ENCODE data around the gene CACNA1H.

CACNA1H gene

DNA sequence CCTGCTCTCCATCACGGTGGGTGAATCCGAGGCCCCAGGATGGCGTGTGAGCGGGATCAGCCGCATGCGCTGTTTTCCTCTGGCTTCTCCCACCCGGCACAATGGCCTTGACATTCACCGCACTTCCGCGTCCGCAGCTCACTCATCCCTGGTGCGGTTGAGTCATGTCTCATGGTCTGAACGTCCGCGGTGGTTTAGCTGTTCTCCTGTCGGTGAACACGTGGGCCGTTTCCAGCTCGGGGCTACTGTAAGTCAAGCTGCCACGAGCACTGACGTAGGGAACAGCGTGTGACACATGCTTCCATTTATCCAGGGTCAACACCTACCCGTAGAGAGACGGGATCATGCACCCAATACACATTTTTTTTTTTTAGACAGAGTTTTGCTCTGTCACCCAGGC is 15.3 kb upstream of the CACNA1H start:
- no peaks in the 10 kb centered on the region for H3K4me1 ChIP-seq (ENCODE audit: low read length)
- H3K27me3 ChIP-seq (ENCODE audit: low read depth, low read length) = no peaks in the 10 kb centered on the region
- H4K20me1 ChIP-seq (ENCODE audit: insufficient read depth, low read length) = no peaks in the 10 kb centered on the region
- H3K9ac ChIP-seq (ENCODE audit: low read length) = no peak overlapping the region
- no peak overlapping the region for H3K27ac ChIP-seq (ENCODE audit: low read length)
- H3K36me3 ChIP-seq (replicated peaks; ENCODE audit: low read depth, low read length) = no peaks in the 10 kb centered on the region
- TF ChIP-seq EZH2phosphoT487 (IDR thresholded peaks at IDR 0.05; ENCODE audit: low read depth) = no peak
- TF ChIP-seq, protein P1, sequence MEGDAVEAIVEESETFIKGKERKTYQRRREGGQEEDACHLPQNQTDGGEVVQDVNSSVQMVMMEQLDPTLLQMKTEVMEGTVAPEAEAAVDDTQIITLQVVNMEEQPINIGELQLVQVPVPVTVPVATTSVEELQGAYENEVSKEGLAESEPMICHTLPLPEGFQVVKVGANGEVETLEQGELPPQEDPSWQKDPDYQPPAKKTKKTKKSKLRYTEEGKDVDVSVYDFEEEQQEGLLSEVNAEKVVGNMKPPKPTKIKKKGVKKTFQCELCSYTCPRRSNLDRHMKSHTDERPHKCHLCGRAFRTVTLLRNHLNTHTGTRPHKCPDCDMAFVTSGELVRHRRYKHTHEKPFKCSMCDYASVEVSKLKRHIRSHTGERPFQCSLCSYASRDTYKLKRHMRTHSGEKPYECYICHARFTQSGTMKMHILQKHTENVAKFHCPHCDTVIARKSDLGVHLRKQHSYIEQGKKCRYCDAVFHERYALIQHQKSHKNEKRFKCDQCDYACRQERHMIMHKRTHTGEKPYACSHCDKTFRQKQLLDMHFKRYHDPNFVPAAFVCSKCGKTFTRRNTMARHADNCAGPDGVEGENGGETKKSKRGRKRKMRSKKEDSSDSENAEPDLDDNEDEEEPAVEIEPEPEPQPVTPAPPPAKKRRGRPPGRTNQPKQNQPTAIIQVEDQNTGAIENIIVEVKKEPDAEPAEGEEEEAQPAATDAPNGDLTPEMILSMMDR (IDR thresholded peaks at IDR 0.05; ENCODE audit: low read depth, low read length) = no peak
- no peak overlapping the region for H3K4me3 ChIP-seq (ENCODE audit: low read length)
- H3K79me2 ChIP-seq (ENCODE audit: low read length) = no peaks in the 10 kb centered on the region
- no peak overlapping the region for H2AFZ ChIP-seq (ENCODE audit: low read depth, low read length)
- no peak overlapping the region for H3K4me2 ChIP-seq (ENCODE audit: low read length)
- H3K9me3 ChIP-seq (ENCODE audit: insufficient read depth, low read length) = no peaks in the 10 kb centered on the region

DNA sequence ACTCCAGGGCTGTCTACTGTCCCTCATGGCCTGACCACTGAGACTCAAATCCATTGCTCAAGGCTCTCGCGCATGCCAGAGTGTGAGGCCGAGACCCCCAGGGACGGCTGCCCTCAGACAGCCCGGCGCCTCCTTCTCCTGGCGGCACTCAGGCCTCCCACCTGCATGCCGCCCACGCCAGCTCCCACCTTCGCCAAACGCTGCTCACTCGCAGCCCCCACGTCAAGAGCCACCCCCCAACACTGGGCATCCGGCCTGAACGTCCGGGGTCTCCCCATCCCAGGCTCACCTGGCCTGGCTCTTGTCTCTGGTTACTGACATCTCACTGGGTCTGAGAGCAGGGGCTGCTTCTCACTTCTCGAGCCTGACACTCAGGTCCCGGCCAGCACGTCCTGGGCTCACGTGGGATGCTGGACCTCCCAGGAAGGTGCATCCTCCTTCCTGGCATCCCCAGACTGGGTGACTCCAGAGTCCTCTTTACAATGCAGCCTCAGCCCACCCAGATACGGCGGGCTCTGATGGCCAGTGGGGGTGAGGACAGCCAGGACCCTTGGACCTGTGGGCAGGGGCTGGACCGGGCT is 12.2 kb upstream of the CACNA1H start:
- Histone ChIP-seq H3K27me3 (ENCODE audit: low read depth, low read length) (no peaks in the 10 kb centered on the region), H3K4me3 (ENCODE audit: low read length) (no peak overlapping the region), H3K9ac (ENCODE audit: low read length) (no peak overlapping the region), H3K4me2 (ENCODE audit: low read length) (no peak overlapping the region), H3K36me3 (replicated peaks; ENCODE audit: low read depth, low read length) (no peaks in the 10 kb centered on the region), H3K27ac (ENCODE audit: low read length) (no peak overlapping the region), H3K4me1 (ENCODE audit: low read length) (no peaks in the 10 kb centered on the region), H4K20me1 (ENCODE audit: insufficient read depth, low read length) (no peaks in the 10 kb centered on the region), H3K79me2 (ENCODE audit: low read length) (no peaks in the 10 kb centered on the region), H3K9me3 (ENCODE audit: insufficient read depth, low read length) (no peaks in the 10 kb centered on the region), H2AFZ (ENCODE audit: low read depth, low read length) (no peak overlapping the region)
- TF ChIP-seq EZH2phosphoT487 (IDR thresholded peaks at IDR 0.05; ENCODE audit: low read depth) = no peak
- TF ChIP-seq, protein P1 (IDR thresholded peaks at IDR 0.05; ENCODE audit: low read depth, low read length) = no peak

DNA sequence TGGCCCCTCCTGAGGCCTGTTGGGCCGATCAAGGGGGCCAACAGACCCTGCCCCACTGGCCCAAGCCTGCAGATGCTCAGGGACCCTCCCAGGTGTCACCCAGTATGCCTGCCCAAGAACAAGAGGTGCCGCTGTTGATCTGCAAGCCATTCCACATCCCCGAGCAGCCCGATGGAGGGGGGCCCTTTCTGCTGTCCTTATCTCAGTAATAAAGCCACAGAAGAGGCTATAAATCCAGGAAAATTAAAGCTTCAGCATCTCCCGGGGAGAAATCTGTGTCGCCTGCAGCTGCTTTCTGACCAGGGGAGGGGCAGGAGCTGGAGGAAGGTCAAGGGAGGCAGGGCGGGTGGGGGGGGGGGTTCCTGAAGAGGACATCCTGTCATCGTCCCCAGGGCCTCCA is 11.7 kb upstream of the CACNA1H start:
- Histone ChIP-seq H4K20me1 (ENCODE audit: insufficient read depth, low read length) (no peaks in the 10 kb centered on the region), H3K79me2 (ENCODE audit: low read length) (no peaks in the 10 kb centered on the region), H3K4me3 (ENCODE audit: low read length) (no peak overlapping the region), H3K27ac (ENCODE audit: low read length) (no peak overlapping the region), H2AFZ (ENCODE audit: low read depth, low read length) (no peak overlapping the region), H3K27me3 (ENCODE audit: low read depth, low read length) (no peaks in the 10 kb centered on the region), H3K9ac (ENCODE audit: low read length) (no peak overlapping the region), H3K36me3 (replicated peaks; ENCODE audit: low read depth, low read length) (no peaks in the 10 kb centered on the region), H3K4me1 (ENCODE audit: low read length) (no peaks in the 10 kb centered on the region), H3K4me2 (ENCODE audit: low read length) (no peak overlapping the region), H3K9me3 (ENCODE audit: insufficient read depth, low read length) (no peaks in the 10 kb centered on the region)
- TF ChIP-seq, protein P1 (IDR thresholded peaks at IDR 0.05; ENCODE audit: low read depth, low read length) = no peak
- no peak for TF ChIP-seq EZH2phosphoT487 (IDR thresholded peaks at IDR 0.05; ENCODE audit: low read depth)

DNA sequence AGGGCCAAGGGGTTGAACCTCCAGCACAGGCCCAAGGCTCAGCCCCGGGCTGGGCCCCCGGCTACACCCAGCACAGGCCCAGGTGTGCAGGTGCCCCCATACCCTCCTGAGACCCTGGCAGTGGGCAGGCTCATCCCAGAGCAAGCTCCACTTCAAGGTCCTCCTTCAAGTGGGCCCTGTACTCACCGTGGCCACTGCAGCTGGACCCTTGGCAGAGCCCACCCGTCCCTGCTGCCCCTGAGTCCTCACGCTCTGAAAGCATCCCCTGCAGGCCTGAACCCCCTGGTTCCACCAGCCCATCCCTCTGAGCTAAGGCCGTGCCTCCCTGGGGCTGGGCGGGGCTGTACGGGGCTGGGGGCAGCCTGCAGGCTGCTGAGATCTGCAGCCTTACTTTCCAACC is 11.2 kb upstream of the CACNA1H start:
- no peaks in the 10 kb centered on the region for H3K79me2 ChIP-seq (ENCODE audit: low read length)
- TF ChIP-seq, protein P1 (IDR thresholded peaks at IDR 0.05; ENCODE audit: low read depth, low read length) = no peak
- TF ChIP-seq EZH2phosphoT487 (IDR thresholded peaks at IDR 0.05; ENCODE audit: low read depth) = no peak
- no peaks in the 10 kb centered on the region for H4K20me1 ChIP-seq (ENCODE audit: insufficient read depth, low read length)
- no peaks in the 10 kb centered on the region for H3K36me3 ChIP-seq (replicated peaks; ENCODE audit: low read depth, low read length)
- H3K4me3 ChIP-seq (ENCODE audit: low read length) = no peak overlapping the region
- H2AFZ ChIP-seq (ENCODE audit: low read depth, low read length) = no peak overlapping the region
- no peak overlapping the region for H3K9ac ChIP-seq (ENCODE audit: low read length)
- no peaks in the 10 kb centered on the region for H3K27me3 ChIP-seq (ENCODE audit: low read depth, low read length)
- H3K27ac ChIP-seq (ENCODE audit: low read length) = no peak overlapping the region
- no peaks in the 10 kb centered on the region for H3K4me1 ChIP-seq (ENCODE audit: low read length)
- H3K4me2 ChIP-seq (ENCODE audit: low read length) = no peak overlapping the region
- H3K9me3 ChIP-seq (ENCODE audit: insufficient read depth, low read length) = no peaks in the 10 kb centered on the region

Data from OCI-LY3 (cell line).